Hematopoietic multipotent progenitor cell treated with erythropoietin and hydrocortisone succinate and interleukin-3 and kit ligand, for 6 days (in vitro differentiated cells): ENCODE results near the gene FREM2.

Experiments used
- DNase-seq: peaks from one replicate; pipeline ENCODE4 v3.0.0-alpha.2; 2015

Gene FREM2

GRCh38 chr13:38908574-38908973 lies 221.7 kb downstream of the FREM2 start:
- DNase-seq: no peak

- no peak for DNase-seq
Measured at GRCh38 chr13:38914070-38914469, 227.2 kb downstream of the FREM2 start.

- no peak for DNase-seq
Measured at GRCh38 chr13:38921081-38921480, 234.2 kb downstream of the FREM2 start.

- no peak for DNase-seq
Measured at GRCh38 chr13:38922170-38922569, 235.3 kb downstream of the FREM2 start.

- DNase-seq: no peak
Measured at GRCh38 chr13:38933786-38934185, 246.9 kb downstream of the FREM2 start.
